Upper lobe of left lung (tissue), 6 donors: ENCODE data around the gene S100A4. TPM values are rescaled to one million over a fixed set of nuclear protein-coding genes. Genes with fewer than 3 reads are reported as not detected.

Experiments used
- ATAC-seq, 2 donors: fragments of 200-7000 bp; cut with Tn5 transposase; one replicate each; pipeline ENCODE4 v1.9.1; 2022; ENCODE audit warnings: mild to moderate bottlenecking in 2 of 2, moderate library complexity in 2 of 2; ENCODE audit not compliant: low FRiP score in 2 of 2
- DNase-seq, 2 donors: peaks; one replicate each; pipeline ENCODE4 v3.0.0-alpha.2; 2019 to 2020
- H3K27ac ChIP-seq, 4 donors: fragments of 200-600 bp; sonication (generic); one replicate each; pipeline ENCODE4 v1.5.1; 2016 to 2019
- H3K27me3 ChIP-seq, 4 donors: fragments of 200-600 bp; sonication (generic); one replicate each; pipeline ENCODE4 v1.5.1; 2017 to 2019
- H3K36me3 ChIP-seq, 4 donors: fragments of 200-600 bp; sonication (generic); one replicate each; pipeline ENCODE4 v1.5.1; 2016 to 2019
- H3K4me1 ChIP-seq, 4 donors: fragments of 200-600 bp; sonication (generic); one replicate each; pipeline ENCODE4 v1.5.1; 2018 to 2019
- H3K4me3 ChIP-seq, 4 donors: fragments of 200-600 bp; sonication (generic); one replicate each; pipeline ENCODE4 v1.5.1; 2017 to 2019; ENCODE audit warnings: mild to moderate bottlenecking in 2 of 4, moderate library complexity in 1 of 4
- H3K9me3 ChIP-seq, 4 donors: fragments of 200-600 bp; sonication (generic); one replicate each; pipeline ENCODE4 v1.5.1; 2018 to 2019
- CTCF ChIP-seq, 6 experiments: fragments of 450-650 bp in 4 of 6; fragments of 200-600 bp in 2 of 6; sonication (generic) in 2 of 6; IDR thresholded peaks; one replicate each; pipeline ENCODE4 v1.5.1; 2016 to 2019; ENCODE audit warnings: antibody characterized with exemption in 6 of 6
- EP300 ChIP-seq, 4 donors: sonication (generic); formaldehyde crosslinking; IDR thresholded peaks; one replicate each; pipeline ENCODE4 v1.5.1; 2017; ENCODE audit warnings: antibody characterized with exemption in 4 of 4, control low read depth in 2 of 4
- POLR2A ChIP-seq, 4 donors: fragments of 450-650 bp; IDR thresholded peaks; one replicate each; pipeline ENCODE4 v1.5.1; 2016 to 2017; ENCODE audit warnings: antibody characterized with exemption in 4 of 4, mild to moderate bottlenecking in 2 of 4
- POLR2AphosphoS5 ChIP-seq, 2 donors: sonication (generic); formaldehyde crosslinking; IDR thresholded peaks; one replicate each; pipeline ENCODE4 v1.5.1; 2017; ENCODE audit warnings: antibody characterized with exemption in 2 of 2
- WGBS, 2 donors: methylation state at CpG; one replicate each; pipeline ENCODE4 v1.1.5; 2017 to 2018; 5-methylcytosine and 5-hydroxymethylcytosine counted together
- total RNA-seq, 6 donors: library from RNA; depleted of rRNA in 4 of 6; stranded (reverse); fragments of >200 nt in 4 of 6; gene quantifications; one replicate each; pipeline versions ENCODE4 v1.1.0 to v1.2.1, GENCODE V29; 2016 to 2021
- donor health status: DM: no; HTN: no; CAD: no; lungs with moderate emphysema.
- donor health status: DM: no; HTN: yes; CAD: no; lungs with severe emphysema.

S100A4 gene
- total RNA-seq, 6 donors from 2014 or later = 234 to 983 (median 633) TPM

DNA sequence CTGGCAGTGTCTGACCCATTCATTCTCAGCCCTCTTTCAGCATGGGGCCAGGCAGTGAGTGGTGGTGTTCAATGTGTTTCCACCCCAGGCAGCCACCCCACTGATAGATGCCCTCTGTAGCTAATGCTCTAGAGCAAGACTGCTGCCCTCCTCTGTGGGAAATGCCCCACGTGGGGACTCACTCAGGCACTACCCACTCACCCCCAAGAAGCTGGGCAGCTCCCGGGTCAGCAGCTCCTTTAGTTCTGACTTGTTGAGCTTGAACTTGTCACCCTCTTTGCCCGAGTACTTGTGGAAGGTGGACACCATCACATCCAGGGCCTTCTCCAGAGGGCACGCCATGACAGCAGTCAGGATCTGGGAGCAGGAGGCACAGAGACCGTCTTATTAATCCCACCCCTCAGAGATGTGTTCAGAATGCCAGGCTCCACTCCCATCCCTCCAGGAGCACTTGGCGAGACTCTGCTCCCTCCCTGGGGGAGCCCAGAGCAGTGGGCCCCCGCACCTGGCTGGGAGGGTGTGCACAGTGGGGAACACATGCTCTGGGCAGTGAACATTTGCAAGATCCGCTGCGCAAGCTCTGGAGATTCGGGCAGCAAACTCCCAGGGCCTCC lies 1.0 kb downstream of the S100A4 start:
- ATAC-seq (no peak), DNase-seq (no peak)
- peaks cover 0 to 16% (median 2%) of the 10 kb centered on the region in 4 donors for H3K36me3 ChIP-seq
- H3K4me3 ChIP-seq = peak overlapping the region in 3 of 4 donors; percentile 48 to 59 (median 55)
- peak overlapping the region; percentile 79 to 94 (median 90) for H3K27ac ChIP-seq
- no peaks in the 10 kb centered on the region for H3K9me3 ChIP-seq
- WGBS, 2 donors = 12 to 56% methylated on average over 3 to 6 of the region's 10 CpGs
- TF ChIP-seq POLR2A (IDR thresholded peaks at IDR 0.05) (no peak), CTCF (IDR thresholded peaks at IDR 0.05) (no peak), EP300 (IDR thresholded peaks at IDR 0.05) (no peak), POLR2AphosphoS5 (IDR thresholded peaks at IDR 0.05) (no peak)
- peaks cover 83 to 96% (median 86%) of the 10 kb centered on the region in 4 donors for H3K4me1 ChIP-seq
- H3K27me3 ChIP-seq = no peaks in the 10 kb centered on the region

GRCh38 chr1:153543736-153544135 lies 1.9 kb downstream of the S100A4 start:
- H3K27me3 ChIP-seq = no peaks in the 10 kb centered on the region
- H3K4me1 ChIP-seq = peaks cover 75 to 88% (median 78%) of the 10 kb centered on the region in 4 donors
- H3K4me3 ChIP-seq = peak overlapping the region in 3 of 4 donors; percentile 48 to 59 (median 55)
- H3K27ac ChIP-seq = peak overlapping the region; percentile 79 to 94 (median 90)
- H3K9me3 ChIP-seq = no peaks in the 10 kb centered on the region
- no peak for DNase-seq
- TF ChIP-seq POLR2AphosphoS5 (IDR thresholded peaks at IDR 0.05) (no peak), EP300 (IDR thresholded peaks at IDR 0.05) (no peak), POLR2A (IDR thresholded peaks at IDR 0.05) (no peak), CTCF (IDR thresholded peaks at IDR 0.05) (no peak)
- H3K36me3 ChIP-seq = peaks cover 0 to 16% (median 2%) of the 10 kb centered on the region in 4 donors
- 91 to 92% methylated on average over 4 of the region's 4 CpGs for WGBS, 2 donors
- no peak for ATAC-seq

GRCh38 chr1:153542956-153543711 lies 2.5 kb downstream of the S100A4 start:
- ATAC-seq (no peak), DNase-seq (no peak)
- H3K27ac ChIP-seq = peak overlapping the region; percentile 79 to 94 (median 90)
- no peaks in the 10 kb centered on the region for H3K27me3 ChIP-seq
- peaks cover 70 to 82% (median 73%) of the 10 kb centered on the region in 4 donors for H3K4me1 ChIP-seq
- WGBS, 2 donors = 80% methylated on average over 13 of the region's 13 CpGs
- no peaks in the 10 kb centered on the region for H3K9me3 ChIP-seq
- TF ChIP-seq CTCF (IDR thresholded peaks at IDR 0.05) (no peak), POLR2A (IDR thresholded peaks at IDR 0.05) (no peak), EP300 (IDR thresholded peaks at IDR 0.05) (no peak), POLR2AphosphoS5 (IDR thresholded peaks at IDR 0.05) (no peak)
- H3K36me3 ChIP-seq = peaks cover 0 to 16% (median 2%) of the 10 kb centered on the region in 4 donors
- peak overlapping the region in 1 of 4 donors; percentile 55 for H3K4me3 ChIP-seq

DNA sequence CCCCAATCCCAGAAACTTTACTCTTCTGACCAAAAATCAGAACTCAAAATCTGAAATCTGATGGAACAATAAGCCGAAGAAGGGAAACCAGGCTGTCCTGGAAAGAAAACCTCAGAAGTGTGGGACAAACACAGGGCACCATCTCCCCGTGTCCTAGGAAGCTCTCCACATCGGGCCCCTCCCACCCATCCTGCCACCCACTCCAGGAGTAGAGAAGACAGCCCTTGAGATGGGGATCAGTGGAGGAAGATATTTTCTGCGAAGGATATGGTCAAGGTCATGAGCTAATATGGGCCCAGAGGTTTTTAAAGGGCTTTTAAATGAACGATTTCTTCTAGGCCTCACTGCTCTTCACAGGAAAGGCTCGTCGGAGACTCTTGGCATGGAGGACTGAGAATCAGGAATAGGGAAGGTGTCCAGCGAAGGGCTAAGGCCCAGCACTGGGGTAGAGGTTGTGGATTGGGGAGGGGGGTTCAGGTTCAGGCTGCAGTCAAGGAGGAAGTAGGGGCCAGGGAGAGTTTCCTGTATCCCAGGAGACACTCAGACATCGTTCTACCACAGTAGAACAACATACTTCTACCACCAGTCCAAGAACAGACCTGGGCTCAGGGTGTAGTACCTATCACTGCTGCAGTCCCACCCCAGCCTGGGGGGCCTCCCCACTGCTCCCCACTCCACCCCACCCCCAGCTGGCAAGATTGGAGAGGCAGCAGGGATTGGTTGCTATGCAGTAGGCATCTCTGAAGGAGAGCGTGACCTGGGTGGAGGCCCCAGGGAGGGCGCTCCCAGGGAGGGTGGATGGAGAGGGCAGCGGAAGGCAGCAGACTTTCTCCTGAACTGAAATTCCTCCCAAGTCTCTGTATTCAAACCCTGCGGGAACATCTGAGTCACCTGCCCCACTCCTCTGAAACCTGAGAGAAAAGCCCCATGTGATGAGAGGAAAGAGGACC lies 3.7 kb downstream of the S100A4 start:
- no peak for DNase-seq
- TF ChIP-seq EP300 (IDR thresholded peaks at IDR 0.05) = no peak
- no peak for TF ChIP-seq POLR2A (IDR thresholded peaks at IDR 0.05)
- TF ChIP-seq CTCF (IDR thresholded peaks at IDR 0.05) = no peak
- TF ChIP-seq POLR2AphosphoS5 (IDR thresholded peaks at IDR 0.05) = no peak
- peaks cover 0 to 16% (median 2%) of the 10 kb centered on the region in 4 donors for H3K36me3 ChIP-seq
- peak overlapping the region; percentile 57 to 88 (median 78) for H3K27ac ChIP-seq
- no peaks in the 10 kb centered on the region for H3K27me3 ChIP-seq
- no peaks in the 10 kb centered on the region for H3K9me3 ChIP-seq
- ATAC-seq = no peak
- H3K4me3 ChIP-seq = no peak overlapping the region
- H3K4me1 ChIP-seq = peaks cover 64 to 74% (median 68%) of the 10 kb centered on the region in 4 donors
- WGBS, 2 donors = 72 to 76% methylated on average over 12 to 13 of the region's 13 CpGs
